Keratinocyte (primary cell): Measurements from ENCODE around the gene CSN1S1. TPM values are rescaled to one million over a fixed set of nuclear protein-coding genes. Genes with fewer than 3 reads are reported as not detected.

Source experiments
- DNase-seq: peaks from one replicate; pipeline ENCODE4 v3.0.0-alpha.2; 2011; ENCODE audit warnings: low read depth, missing footprints, low spot score
- FAIRE-seq: peaks from 2 replicates; lab custom pipeline; 2011; peaks lifted over from hg19 to GRCh38; lab: Jason Lieb, UNC
- H2AFZ ChIP-seq: 2 replicates; pipeline ENCODE4 v1.6.0; 2012; ENCODE audit warnings: low read length, control low read depth, inconsistent platforms; ENCODE audit not compliant: control insufficient read depth
- H3K27ac ChIP-seq: 2 replicates; pipeline ENCODE4 v1.5.1; 2011; ENCODE audit warnings: low read length; ENCODE audit not compliant: control insufficient read depth, insufficient read depth
- H3K27me3 ChIP-seq: 3 replicates; pipeline ENCODE4 v1.6.0; 2011; ENCODE audit warnings: low read length; ENCODE audit not compliant: control insufficient read depth, insufficient read depth; ENCODE audit errors: extremely low read depth
- H3K36me3 ChIP-seq, 2 experiments: 2 replicates in 1 of 2; 3 replicates in 1 of 2; pipeline ENCODE4 v1.5.1; 2011; ENCODE audit warnings: low read length in 2 of 2, mild to moderate bottlenecking in 1 of 2; ENCODE audit not compliant: control insufficient read depth in 2 of 2, insufficient read depth in 2 of 2; ENCODE audit errors: extremely low read depth in 1 of 2
- H3K4me1 ChIP-seq: 3 replicates; pipeline ENCODE4 v1.5.1; 2011; ENCODE audit warnings: low read length; ENCODE audit not compliant: control insufficient read depth, insufficient read depth; ENCODE audit errors: extremely low read depth
- H3K4me2 ChIP-seq: 3 replicates; pipeline ENCODE4 v1.6.0; 2011; ENCODE audit warnings: low read depth, low read length; ENCODE audit not compliant: control insufficient read depth, insufficient read depth; ENCODE audit errors: extremely low read depth
- H3K4me3 ChIP-seq, 3 experiments: fragments of 200-600 bp in 1 of 3; sonication (generic) in 1 of 3; 2 replicates in 2 of 3; 3 replicates in 1 of 3; pipeline ENCODE4 v1.5.1; 2011 to 2016; ENCODE audit warnings: low read length in 3 of 3, mild to moderate bottlenecking in 3 of 3, control low read depth in 2 of 3, inconsistent platforms in 1 of 3, low read depth in 1 of 3, mixed read lengths in 1 of 3, mixed run types in 1 of 3, moderate library complexity in 1 of 3; ENCODE audit not compliant: control insufficient read depth in 2 of 3, insufficient read depth in 2 of 3; ENCODE audit errors: extremely low read depth in 1 of 3
- H3K79me2 ChIP-seq: 2 replicates; pipeline ENCODE4 v1.6.0; 2012; ENCODE audit warnings: low read length; ENCODE audit not compliant: control insufficient read depth, insufficient read depth
- H3K9ac ChIP-seq: 3 replicates; pipeline ENCODE4 v1.6.0; 2011; ENCODE audit warnings: low read length; ENCODE audit not compliant: control insufficient read depth, insufficient read depth; ENCODE audit errors: extremely low read depth
- H3K9me1 ChIP-seq: 3 replicates; pipeline ENCODE4 v1.6.0; 2011; ENCODE audit warnings: low read length; ENCODE audit not compliant: control insufficient read depth, insufficient read depth; ENCODE audit errors: extremely low read depth
- H3K9me3 ChIP-seq: 2 replicates; pipeline ENCODE4 v1.5.1; 2012; ENCODE audit warnings: low read depth, low read length; ENCODE audit not compliant: control insufficient read depth
- H4K20me1 ChIP-seq: 3 replicates; pipeline ENCODE4 v1.6.0; 2011; ENCODE audit warnings: low read length; ENCODE audit not compliant: control insufficient read depth, insufficient read depth; ENCODE audit errors: extremely low read depth
- EZH2 ChIP-seq: IDR thresholded peaks from one replicate; pipeline ENCODE4 v1.6.1; 2012; ENCODE audit warnings: inconsistent platforms, mild to moderate bottlenecking, low read length, moderate library complexity
- dilution Hi-C: fragments of 300-500 bp; cut with MboI; formaldehyde crosslinking; loops from one replicate; pipeline ENCODE4 v1.7.0; 2020; ENCODE audit warnings: low sequenced_read_pairs; ENCODE audit not compliant: extremely low pct_ligation_motif_present
- polyA plus RNA-seq, 5 experiments: library from polyadenylated mRNA; depleted of rRNA in 3 of 5; stranded (reverse) in 3 of 5; stranded (forward) in 1 of 5; unstranded in 1 of 5; fragments of >200 nt; gene quantifications; 1 replicate in 1 of 5; 2 replicates in 3 of 5; 3 replicates in 1 of 5; pipeline versions ENCODE4 v1.2.1 to v1.2.3, GENCODE V29; 2011 to 2012; ENCODE audit warnings: missing spikeins in 2 of 5, low read depth in 1 of 5, low replicate concordance in 1 of 5
- TF ChIP-seq, protein P1 (sequence below), 3 experiments: IDR thresholded peaks in 1 of 3; conservative IDR thresholded peaks in 1 of 3; optimal IDR thresholded peaks in 1 of 3; 2 replicates in 2 of 3; 3 replicates in 1 of 3; pipeline versions ENCODE3 to v1.5.1; 2011; ENCODE audit warnings: low read length in 3 of 3, mild to moderate bottlenecking in 3 of 3, moderate library complexity in 2 of 3, control low read depth in 1 of 3, inconsistent platforms in 1 of 3; ENCODE audit not compliant: insufficient read depth in 2 of 3; ENCODE audit errors: extremely low read depth in 1 of 3

CSN1S1 gene
- polyA plus RNA-seq, 1 donor (not counting 4 experiments of a cell fraction or from before 2014, with no cell fraction given), result not detected

DNA sequence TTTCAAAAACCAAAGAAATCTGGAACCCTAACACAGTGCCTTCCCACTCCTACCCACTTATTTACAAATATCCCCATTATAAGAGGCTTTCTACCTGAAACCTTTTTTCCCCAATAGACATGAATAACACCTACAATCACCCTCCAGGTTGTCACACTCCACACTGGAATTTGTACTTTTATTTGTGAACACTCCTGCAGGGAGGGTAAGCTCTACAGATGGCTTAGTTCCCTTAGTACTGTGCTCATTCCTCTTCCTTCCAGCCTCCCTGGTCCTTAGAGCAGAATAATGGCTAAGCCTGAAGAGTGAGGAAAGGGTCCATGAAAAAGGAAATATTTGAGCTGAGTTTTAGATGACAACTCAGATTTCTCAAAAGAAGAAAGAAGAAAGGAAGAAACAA lies 48.7 kb upstream of the CSN1S1 start:
- Histone ChIP-seq H3K9me1 (no peaks in the 10 kb centered on the region), H3K27me3 (no peaks in the 10 kb centered on the region), H3K4me2 (no peak overlapping the region), H3K4me3 (no peak overlapping the region), H3K36me3 (no peaks in the 10 kb centered on the region), H3K9me3 (no peaks in the 10 kb centered on the region), H4K20me1 (no peaks in the 10 kb centered on the region), H3K79me2 (no peaks in the 10 kb centered on the region), H3K4me1 (no peaks in the 10 kb centered on the region), H2AFZ (no peak overlapping the region), H3K27ac (no peak overlapping the region), H3K9ac (no peak overlapping the region)
- FAIRE-seq, result no peak
- dilution Hi-C loops, result no loop called here
- TF ChIP-seq, protein P1, sequence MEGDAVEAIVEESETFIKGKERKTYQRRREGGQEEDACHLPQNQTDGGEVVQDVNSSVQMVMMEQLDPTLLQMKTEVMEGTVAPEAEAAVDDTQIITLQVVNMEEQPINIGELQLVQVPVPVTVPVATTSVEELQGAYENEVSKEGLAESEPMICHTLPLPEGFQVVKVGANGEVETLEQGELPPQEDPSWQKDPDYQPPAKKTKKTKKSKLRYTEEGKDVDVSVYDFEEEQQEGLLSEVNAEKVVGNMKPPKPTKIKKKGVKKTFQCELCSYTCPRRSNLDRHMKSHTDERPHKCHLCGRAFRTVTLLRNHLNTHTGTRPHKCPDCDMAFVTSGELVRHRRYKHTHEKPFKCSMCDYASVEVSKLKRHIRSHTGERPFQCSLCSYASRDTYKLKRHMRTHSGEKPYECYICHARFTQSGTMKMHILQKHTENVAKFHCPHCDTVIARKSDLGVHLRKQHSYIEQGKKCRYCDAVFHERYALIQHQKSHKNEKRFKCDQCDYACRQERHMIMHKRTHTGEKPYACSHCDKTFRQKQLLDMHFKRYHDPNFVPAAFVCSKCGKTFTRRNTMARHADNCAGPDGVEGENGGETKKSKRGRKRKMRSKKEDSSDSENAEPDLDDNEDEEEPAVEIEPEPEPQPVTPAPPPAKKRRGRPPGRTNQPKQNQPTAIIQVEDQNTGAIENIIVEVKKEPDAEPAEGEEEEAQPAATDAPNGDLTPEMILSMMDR (optimal IDR thresholded peaks at IDR 0.05 in 1 of 3, IDR thresholded peaks at IDR 0.05 in 1 of 3, conservative IDR thresholded peaks at IDR 0.05 in 1 of 3; ENCODE audit: extremely low read depth in 1 of 3, insufficient read depth in 2 of 3, low read length in 3 of 3), result no peak
- no peak for TF ChIP-seq EZH2
- DNase-seq, result no peak

DNA sequence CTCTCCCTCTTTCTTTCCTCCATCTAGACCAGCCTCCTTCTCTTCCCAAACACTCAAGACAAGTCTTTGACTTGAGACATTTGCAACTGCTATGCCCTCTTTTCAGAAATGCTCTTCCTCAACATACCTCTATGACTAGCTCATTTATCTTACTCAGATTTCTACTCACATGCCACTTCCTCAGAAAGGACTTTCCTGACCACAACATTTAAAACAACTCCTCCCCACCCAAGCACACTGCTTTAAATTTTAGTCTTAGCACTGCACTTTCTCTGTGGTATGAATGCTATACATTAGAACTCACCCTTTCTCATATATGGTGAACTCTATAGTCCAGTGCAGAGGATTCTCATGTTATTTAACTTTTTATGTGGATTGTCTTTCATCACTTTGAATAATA lies 42.5 kb upstream of the CSN1S1 start:
- dilution Hi-C loops, result no loop called here
- H2AFZ ChIP-seq, result peak overlapping the region; percentile 36

More for the DNA sequence above, 42.5 kb upstream of the CSN1S1 start:
- no peak overlapping the region for H3K4me3 ChIP-seq
- FAIRE-seq (no peak), DNase-seq (no peak)
- TF ChIP-seq, protein P1 (optimal IDR thresholded peaks at IDR 0.05 in 1 of 3, IDR thresholded peaks at IDR 0.05 in 1 of 3, conservative IDR thresholded peaks at IDR 0.05 in 1 of 3; ENCODE audit: extremely low read depth in 1 of 3, insufficient read depth in 2 of 3, low read length in 3 of 3), result no peak
- no peak for TF ChIP-seq EZH2
- H3K27me3 ChIP-seq, result no peaks in the 10 kb centered on the region
- no peaks in the 10 kb centered on the region for H3K9me1 ChIP-seq
- H3K36me3 ChIP-seq, result no peaks in the 10 kb centered on the region
- no peaks in the 10 kb centered on the region for H3K9me3 ChIP-seq
- no peaks in the 10 kb centered on the region for H3K79me2 ChIP-seq
- no peak overlapping the region for H3K27ac ChIP-seq
- peaks cover 3% of the 10 kb centered on the region for H3K4me1 ChIP-seq
- no peak overlapping the region for H3K9ac ChIP-seq
- H3K4me2 ChIP-seq, result no peak overlapping the region
- H4K20me1 ChIP-seq, result no peaks in the 10 kb centered on the region
